Brain pericyte (primary cell): ENCODE data around the gene FOXP2.
A peak's percentile ranks its signal among the peaks of the same experiment; 100 is the strongest.

Experiments
- DNase-seq: peaks from one replicate; pipeline ENCODE4 v3.0.0-alpha.2; 2012; ENCODE audit warnings: low read depth, low spot score

Gene FOXP2

GRCh38 chr7:114653364-114654088 lies 238.9 kb downstream of the FOXP2 start:
- peak; percentile 34 for DNase-seq

DNA sequence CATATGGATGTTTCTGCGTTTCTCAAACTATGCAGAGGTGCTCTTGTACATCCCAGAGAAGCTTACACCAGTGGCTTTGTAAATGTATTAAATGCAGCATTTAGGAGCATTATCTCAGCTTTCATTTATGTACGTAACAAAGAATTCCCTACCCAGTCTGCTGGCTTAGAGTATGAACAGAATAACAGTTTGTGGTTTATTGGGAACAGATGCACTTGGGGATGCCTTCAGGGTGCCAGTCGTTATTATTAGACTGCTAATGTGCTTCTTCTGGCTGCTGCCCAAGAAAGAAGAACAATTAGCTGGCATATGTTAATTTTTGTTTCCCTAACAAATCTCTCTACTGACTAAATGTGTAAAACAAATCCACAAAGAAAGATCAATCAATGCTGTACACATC lies 241.9 kb downstream of the FOXP2 start:
- no peak for DNase-seq

- DNase-seq: no peak
These were observed 242.7 kb downstream of the FOXP2 start for GRCh38 chr7:114657279-114657678.

DNA sequence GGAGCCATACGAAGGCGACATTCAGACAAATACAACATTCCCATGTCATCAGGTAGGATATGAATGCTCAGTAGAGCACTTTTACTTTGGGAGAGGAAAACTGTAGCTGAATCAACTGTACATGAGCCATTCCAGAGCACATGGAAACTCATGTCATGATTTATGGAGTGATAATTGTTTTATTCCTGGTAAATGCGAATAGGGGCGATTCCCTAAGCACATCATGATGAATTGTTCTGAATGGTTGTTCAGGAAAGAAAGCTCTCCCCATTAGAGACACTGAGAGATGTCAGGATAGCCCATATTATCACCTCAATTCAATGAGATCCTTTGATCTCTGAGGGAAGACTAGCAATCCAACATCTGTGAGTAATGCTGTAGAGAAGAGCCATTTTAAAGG lies 243.6 kb downstream of the FOXP2 start:
- DNase-seq: no peak

GRCh38 chr7:114659409-114660125 lies 245.0 kb downstream of the FOXP2 start:
- DNase-seq: no peak

GRCh38 chr7:114660126-114660486 lies 245.5 kb downstream of the FOXP2 start:
- no peak for DNase-seq

DNA sequence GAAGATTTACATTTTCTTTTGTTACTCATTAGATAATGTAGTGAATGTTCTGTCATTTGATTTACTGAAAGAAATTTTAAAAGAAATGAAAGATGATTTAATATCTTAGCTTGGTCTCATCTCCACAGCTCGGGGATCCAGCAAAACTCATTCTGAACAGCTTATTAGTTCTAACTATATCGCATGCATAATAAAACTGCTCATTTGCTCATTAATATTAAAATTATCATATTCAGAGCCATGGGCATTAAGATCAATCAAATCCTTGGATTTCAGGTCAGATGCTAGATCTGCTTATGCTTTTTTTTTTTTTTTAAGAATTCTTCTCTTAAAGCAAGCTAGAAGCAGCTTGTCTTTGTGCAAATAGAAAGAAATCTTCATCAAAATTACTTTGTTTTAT lies 246.1 kb downstream of the FOXP2 start:
- no peak for DNase-seq

DNA sequence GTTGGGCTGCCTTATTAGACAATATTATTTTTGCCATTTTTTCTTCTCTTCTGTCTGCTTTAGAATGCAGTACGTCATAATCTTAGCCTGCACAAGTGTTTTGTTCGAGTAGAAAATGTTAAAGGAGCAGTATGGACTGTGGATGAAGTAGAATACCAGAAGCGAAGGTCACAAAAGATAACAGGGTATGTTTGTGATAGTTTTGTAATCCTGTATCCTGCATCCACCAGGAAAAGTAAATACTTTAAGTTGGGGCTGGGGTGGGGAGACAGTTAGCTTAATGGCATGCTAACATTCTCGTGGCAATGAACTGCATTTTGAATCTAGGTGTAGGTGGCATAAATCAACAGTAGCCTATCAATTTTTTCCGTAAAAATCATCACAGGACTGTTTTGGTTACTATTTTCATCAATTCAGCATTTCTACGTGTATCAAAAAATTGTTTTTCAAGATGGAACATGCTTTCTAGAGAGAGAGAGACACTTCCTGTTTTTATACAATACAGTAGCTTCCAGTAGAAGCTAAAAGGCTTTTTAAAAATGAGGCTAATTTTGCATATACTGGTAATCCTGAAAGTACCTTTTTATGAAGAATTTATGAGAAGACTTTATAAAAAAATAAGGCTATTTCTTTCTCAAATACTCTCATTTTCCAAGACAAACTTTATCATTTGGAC lies 247.5 kb downstream of the FOXP2 start:
- no peak for DNase-seq

DNA sequence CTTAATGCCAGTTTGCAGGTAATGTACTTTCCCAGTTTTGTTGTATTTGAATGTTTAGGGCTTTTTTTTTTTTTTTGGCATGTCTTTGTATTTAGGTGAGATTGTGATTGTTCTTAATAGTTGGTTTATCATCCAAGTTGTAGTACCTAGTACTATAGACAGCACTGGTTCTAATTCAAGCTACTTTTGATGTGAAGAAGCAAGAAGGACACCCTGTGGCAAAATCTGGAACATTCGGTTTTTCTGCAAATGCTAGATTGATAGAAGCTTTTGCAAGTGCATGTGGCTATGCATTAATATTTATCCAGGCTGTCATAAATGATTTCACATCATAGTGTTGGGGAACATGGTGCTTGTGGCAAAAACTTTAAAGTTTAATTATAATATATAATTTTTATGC lies 248.9 kb downstream of the FOXP2 start:
- peak; percentile 12 for DNase-seq

DNA sequence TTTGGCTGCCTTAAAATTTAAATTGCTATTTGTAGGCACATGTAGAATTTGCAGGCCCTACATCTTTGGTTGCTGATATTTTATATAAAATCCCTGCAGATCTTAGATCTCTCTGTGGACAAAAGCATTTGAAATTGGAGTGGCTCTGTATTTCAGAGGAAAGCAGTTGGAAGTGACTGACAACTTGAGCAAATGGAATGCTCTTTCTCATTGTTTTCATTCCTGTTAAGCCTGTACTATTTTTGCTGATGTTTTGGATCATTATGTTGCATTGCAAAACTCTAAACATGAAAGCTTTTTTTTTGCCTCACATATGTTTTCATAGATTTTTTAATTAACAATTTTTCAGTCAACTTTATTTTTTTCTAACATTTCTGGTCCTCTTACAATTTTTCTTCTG lies 256.1 kb downstream of the FOXP2 start:
- no peak for DNase-seq

- DNase-seq: no peak
These were observed 257.0 kb downstream of the FOXP2 start for GRCh38 chr7:114671563-114672123.

DNA sequence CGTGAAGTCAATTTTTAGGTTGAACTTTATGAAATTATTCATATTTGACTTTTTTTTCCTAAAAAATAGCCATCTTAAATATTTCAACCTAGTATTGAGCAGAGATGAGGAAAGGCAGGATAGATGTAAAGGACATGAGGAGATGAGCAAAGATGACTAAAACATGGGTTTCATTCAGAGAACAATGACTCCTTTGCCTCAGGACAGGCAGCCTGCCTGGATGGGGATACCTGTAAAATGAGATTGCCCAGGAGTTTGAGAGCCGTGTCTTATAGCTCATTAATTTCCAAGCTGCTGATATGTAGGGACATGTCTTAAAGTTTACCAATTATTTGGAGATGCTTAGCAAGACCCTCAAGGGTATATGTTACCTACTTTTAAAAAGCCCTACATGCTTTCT lies 263.5 kb downstream of the FOXP2 start:
- DNase-seq: no peak

DNA sequence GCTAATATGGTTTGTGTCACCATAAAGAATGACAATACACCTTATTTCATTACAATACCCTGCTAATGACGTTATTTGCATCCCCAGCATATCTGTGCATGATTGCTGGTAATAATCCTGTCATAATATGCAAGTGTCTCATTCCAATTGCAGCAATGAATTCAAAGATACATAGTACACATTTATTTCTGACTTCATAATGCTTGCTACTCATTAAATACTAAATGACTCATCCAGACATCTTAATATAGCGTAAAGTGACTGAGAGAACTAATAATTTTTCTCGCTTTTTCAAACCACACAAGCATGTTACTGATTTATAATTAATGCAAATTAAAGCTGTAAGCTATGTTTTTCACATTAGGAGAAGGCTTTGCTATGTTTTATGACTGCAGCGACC lies 272.6 kb downstream of the FOXP2 start:
- DNase-seq: no peak

DNA sequence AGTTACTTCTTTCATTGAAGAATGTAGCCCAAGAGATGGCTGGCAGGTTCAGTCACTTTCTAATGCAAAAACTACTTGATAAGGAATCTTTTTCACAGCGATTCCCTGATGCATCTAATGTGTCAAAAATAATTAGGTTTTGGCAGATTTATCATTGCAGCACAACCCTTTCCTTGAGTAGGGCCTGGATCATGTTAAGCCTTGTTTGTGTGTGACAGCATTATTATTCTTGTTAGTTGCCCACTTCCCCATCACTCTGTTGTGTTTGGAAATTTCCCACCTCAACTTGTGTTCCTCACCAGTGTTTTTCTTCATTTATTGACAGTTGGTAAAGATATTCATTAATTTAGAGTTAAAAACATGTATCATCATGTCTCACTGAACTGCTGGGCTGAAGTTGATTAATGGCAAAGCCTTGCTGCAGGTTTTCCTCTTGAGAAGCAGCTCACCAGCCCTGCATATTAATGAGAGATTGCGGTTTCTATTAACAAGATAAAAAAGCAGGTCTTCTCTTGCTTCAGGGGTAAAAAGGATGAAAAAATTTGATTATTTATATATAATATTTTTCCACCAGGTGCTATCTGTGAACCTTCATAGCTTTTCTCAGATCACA lies 273.9 kb downstream of the FOXP2 start:
- DNase-seq: no peak

DNA sequence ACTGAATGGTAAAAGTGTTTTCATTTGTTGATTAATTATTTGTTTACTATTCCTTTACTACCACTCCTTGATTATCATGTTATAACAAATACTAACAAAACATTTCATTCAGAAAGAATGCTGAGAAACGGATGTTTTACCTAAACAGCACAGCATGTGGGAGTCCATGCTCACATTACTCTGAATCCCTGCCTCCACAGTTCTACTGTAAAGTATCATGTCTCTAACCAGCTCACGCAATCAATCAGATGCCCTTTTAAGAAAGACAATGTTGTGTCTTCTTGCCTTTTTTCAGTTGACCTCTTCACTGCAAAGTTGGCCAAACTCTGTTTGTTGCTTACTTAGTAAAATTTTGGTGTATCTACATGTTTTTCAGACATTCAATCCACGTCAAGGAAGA lies 274.8 kb downstream of the FOXP2 start:
- no peak for DNase-seq

DNA sequence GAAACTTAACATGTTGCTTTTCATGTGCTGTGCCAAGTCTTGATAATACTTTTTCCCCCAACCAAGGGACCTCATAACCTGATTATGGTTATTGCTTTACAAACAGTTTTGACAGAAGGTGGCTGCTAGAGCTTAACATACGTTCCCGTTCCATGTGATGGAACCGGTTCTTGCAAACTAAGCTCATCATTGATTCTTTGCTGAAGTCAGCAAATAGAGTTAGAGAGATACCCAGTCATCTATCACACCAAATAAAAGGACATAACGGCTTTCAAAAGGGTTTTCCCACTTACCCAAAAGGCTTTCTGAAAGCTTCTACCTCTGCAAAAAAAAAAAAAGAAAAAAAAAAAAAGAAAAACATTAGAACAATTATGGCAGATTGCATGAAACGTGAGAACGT lies 277.0 kb downstream of the FOXP2 start:
- DNase-seq: no peak

GRCh38 chr7:114695182-114695581 lies 280.6 kb downstream of the FOXP2 start:
- DNase-seq: no peak

GRCh38 chr7:114700247-114700928 lies 285.8 kb downstream of the FOXP2 start:
- DNase-seq: no peak

- DNase-seq: no peak
These were observed 289.1 kb downstream of the FOXP2 start for GRCh38 chr7:114703677-114704076.

GRCh38 chr7:114708646-114709045 lies 294.0 kb downstream of the FOXP2 start:
- no peak for DNase-seq

DNA sequence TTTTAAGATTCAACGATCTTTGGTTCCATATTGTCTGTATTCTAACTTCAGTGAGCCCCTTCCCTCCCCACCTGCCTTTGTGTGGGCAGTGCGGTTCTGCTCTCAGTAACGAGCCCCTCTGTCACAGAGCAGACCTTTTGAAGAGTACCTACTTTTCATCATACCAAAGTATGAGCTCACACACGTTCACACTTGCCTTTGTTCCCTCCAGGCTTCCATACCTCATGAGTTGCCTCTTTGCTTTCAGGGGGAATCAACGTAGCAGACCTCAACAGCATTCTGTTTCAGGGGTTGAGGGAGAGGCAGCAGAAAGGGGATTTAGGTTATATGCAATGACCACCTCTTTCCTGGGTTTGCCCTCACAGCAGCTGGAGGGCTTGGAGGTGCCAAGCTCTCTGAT lies 295.9 kb downstream of the FOXP2 start:
- DNase-seq: no peak

DNA sequence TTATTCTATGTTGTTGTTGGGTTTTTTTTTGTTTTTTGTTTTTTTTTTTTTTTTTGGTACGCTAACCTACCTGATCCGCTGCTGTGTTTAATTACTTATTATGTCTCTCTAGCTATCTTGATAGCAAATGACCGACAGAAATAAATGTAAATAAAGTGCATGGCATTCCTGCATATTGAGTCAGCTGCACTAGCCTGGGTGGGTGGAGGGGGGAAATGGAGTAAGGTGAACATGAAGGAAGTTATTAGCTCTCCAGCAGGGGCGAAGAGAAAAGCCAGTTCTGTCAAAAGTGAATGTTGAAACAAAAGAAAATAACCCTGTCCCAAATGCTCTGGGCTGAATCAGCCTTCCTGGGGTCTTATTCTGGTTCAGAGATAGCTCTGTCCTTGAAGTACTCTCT lies 296.6 kb downstream of the FOXP2 start:
- DNase-seq: no peak
